Progenitor cell of endocrine pancreas (in vitro differentiated cells): Measurements from ENCODE around the gene GLO1. TPM values are rescaled to one million over a fixed set of nuclear protein-coding genes. Genes with fewer than 3 reads are reported as not detected.

Experiments used
- DNase-seq: peaks from one replicate; pipeline ENCODE4 v3.0.0; 2021; ENCODE audit warnings: low spot score; ENCODE audit not compliant: unreplicated experiment
- H3K27ac Mint-ChIP-seq: 2 replicates; pipeline ENCODE4 v1.8.0; 2021; ENCODE audit warnings: mild to moderate bottlenecking, moderate library complexity, mixed read lengths
- H3K27me3 Mint-ChIP-seq: 2 replicates; pipeline ENCODE4 v1.8.0; 2021; ENCODE audit warnings: mixed read lengths
- H3K36me3 Mint-ChIP-seq: 2 replicates; pipeline ENCODE4 v1.8.0; 2022; ENCODE audit warnings: mixed read lengths; ENCODE audit not compliant: insufficient read depth
- H3K4me1 Mint-ChIP-seq: 2 replicates; pipeline ENCODE4 v1.8.0; 2021; ENCODE audit warnings: low read depth, mixed read lengths
- H3K4me3 Mint-ChIP-seq: 2 replicates; pipeline ENCODE4 v1.8.0; 2021; ENCODE audit warnings: low read depth, mild to moderate bottlenecking, moderate library complexity, mixed read lengths
- H3K9me3 Mint-ChIP-seq: 2 replicates; pipeline ENCODE4 v1.8.0; 2021; ENCODE audit warnings: low read depth, mixed read lengths
- total RNA-seq: library from RNA; stranded (reverse); gene quantifications from 2 replicates; pipeline ENCODE4 v1.2.1, GENCODE V29; 2021
- TF ChIP-seq, protein P1 (sequence below): fragments of 200-600 bp; sonication (generic); IDR thresholded peaks from one replicate; pipeline ENCODE4 v1.5.0; 2021; ENCODE audit warnings: antibody characterized with exemption, mild to moderate bottlenecking; ENCODE audit not compliant: unreplicated experiment

GLO1 gene
- total RNA-seq, 1 donor from 2014 or later, result 97.9 TPM

GRCh38 chr6:38723783-38724182 lies 20.8 kb upstream of the GLO1 start:
- Mint-ChIP-seq H3K36me3 (no peaks in the 10 kb centered on the region), H3K27me3 (no peaks in the 10 kb centered on the region), H3K4me1 (no peaks in the 10 kb centered on the region), H3K27ac (no peak overlapping the region), H3K9me3 (peaks cover 6% of the 10 kb centered on the region), H3K4me3 (no peak overlapping the region)
- no peak for DNase-seq
- TF ChIP-seq, protein P1, sequence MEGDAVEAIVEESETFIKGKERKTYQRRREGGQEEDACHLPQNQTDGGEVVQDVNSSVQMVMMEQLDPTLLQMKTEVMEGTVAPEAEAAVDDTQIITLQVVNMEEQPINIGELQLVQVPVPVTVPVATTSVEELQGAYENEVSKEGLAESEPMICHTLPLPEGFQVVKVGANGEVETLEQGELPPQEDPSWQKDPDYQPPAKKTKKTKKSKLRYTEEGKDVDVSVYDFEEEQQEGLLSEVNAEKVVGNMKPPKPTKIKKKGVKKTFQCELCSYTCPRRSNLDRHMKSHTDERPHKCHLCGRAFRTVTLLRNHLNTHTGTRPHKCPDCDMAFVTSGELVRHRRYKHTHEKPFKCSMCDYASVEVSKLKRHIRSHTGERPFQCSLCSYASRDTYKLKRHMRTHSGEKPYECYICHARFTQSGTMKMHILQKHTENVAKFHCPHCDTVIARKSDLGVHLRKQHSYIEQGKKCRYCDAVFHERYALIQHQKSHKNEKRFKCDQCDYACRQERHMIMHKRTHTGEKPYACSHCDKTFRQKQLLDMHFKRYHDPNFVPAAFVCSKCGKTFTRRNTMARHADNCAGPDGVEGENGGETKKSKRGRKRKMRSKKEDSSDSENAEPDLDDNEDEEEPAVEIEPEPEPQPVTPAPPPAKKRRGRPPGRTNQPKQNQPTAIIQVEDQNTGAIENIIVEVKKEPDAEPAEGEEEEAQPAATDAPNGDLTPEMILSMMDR, result no peak

GRCh38 chr6:38722727-38723334 lies 19.9 kb upstream of the GLO1 start:
- no peak overlapping the region for H3K27ac Mint-ChIP-seq
- peaks cover 6% of the 10 kb centered on the region for H3K9me3 Mint-ChIP-seq
- H3K4me3 Mint-ChIP-seq, result no peak overlapping the region
- H3K4me1 Mint-ChIP-seq, result no peaks in the 10 kb centered on the region
- TF ChIP-seq, protein P1, result no peak
- H3K36me3 Mint-ChIP-seq, result no peaks in the 10 kb centered on the region
- no peak for DNase-seq
- H3K27me3 Mint-ChIP-seq, result no peaks in the 10 kb centered on the region

DNA sequence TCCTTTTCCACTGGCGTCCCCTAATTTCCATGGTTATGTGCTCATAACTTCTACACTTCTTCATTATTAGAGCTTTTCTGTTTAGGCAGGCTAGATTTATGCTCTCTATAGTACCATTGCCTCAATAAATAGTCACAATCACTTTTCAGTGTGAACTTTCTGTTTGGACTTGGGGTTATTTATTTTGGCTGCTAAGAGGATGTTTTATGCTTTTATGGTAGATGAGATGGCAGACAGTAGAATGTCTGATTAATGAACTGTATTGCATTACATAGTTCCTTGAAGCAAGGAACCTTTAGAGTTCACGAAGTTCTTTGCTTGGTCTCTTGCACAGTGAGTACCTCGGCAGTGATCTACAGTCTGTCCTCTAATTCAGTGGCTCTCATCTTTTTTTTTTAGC lies 19.1 kb upstream of the GLO1 start:
- Mint-ChIP-seq H3K9me3 (peaks cover 6% of the 10 kb centered on the region), H3K4me3 (no peak overlapping the region), H3K27ac (no peak overlapping the region), H3K4me1 (no peaks in the 10 kb centered on the region), H3K27me3 (no peaks in the 10 kb centered on the region), H3K36me3 (no peaks in the 10 kb centered on the region)
- TF ChIP-seq, protein P1, result no peak
- DNase-seq, result no peak

DNA sequence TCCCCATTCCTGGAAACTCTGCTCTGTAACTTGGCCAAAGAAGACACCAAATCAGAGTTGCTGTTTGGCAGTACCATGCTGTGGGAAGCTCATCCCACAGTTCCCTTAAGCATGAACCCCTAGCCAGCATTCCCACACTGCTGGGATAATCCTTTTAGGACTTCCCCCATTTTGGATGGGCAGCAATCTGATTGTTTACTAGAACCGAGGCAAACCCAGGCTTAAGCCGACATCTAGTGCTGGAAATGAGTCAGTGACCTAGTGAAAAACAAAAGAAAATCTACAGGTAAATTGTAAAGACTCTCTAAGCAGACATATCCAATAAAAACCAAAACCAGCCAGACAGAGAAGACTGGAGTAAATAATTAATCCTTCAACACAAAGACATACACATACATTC lies 17.4 kb upstream of the GLO1 start:
- no peak for DNase-seq
- Mint-ChIP-seq H3K36me3 (no peaks in the 10 kb centered on the region), H3K9me3 (peaks cover 6% of the 10 kb centered on the region), H3K27me3 (peaks cover 4% of the 10 kb centered on the region), H3K4me1 (no peaks in the 10 kb centered on the region), H3K4me3 (no peak overlapping the region), H3K27ac (no peak overlapping the region)
- TF ChIP-seq, protein P1, result peak; percentile 19

DNA sequence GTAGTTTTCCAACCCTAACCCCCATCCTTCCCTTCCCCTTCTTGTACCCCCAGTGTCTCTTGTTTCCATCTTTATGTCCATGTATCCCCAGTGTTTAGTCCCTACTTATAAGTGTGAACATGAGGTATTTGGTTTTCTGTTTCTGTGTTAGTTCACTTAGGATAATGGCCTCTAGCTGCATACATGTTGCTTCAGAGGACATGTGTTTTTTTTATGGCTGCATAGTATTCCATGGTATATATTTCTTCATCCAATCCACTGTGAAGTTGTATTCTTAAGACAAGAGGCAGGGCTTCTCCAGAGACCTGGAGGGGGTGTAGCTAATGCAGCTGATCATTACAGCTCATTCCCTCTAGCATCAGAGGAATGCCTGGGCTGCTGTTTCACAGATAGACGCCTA lies 16.4 kb upstream of the GLO1 start:
- TF ChIP-seq, protein P1, result no peak
- Mint-ChIP-seq H3K27me3 (peaks cover 6% of the 10 kb centered on the region), H3K36me3 (no peaks in the 10 kb centered on the region), H3K27ac (no peak overlapping the region), H3K4me1 (no peaks in the 10 kb centered on the region), H3K9me3 (peaks cover 6% of the 10 kb centered on the region), H3K4me3 (no peak overlapping the region)
- no peak for DNase-seq
